22Rv1 (cell line): ENCODE results near the gene RARS2.

Experiments
- H3K27ac ChIP-seq: fragments of 450-650 bp; 2 replicates; pipeline ENCODE4 v1.5.1; 2017
- CTCF ChIP-seq: fragments of 450-650 bp; IDR thresholded peaks from 2 replicates; pipeline ENCODE4 v1.5.1; 2017; ENCODE audit warnings: mild to moderate bottlenecking
- ZFX ChIP-seq: fragments of 450-650 bp; IDR thresholded peaks from 2 replicates; pipeline ENCODE4 v1.6.1; 2017; ENCODE audit warnings: antibody characterized with exemption, borderline replicate concordance

RARS2 gene

GRCh38 chr6:87573307-87574024 is 16.3 kb downstream of the RARS2 start:
- no peak overlapping the region for H3K27ac ChIP-seq
- TF ChIP-seq CTCF (no peak), ZFX (no peak)

GRCh38 chr6:87572883-87573282 is 16.9 kb downstream of the RARS2 start:
- H3K27ac ChIP-seq = no peak overlapping the region
- TF ChIP-seq ZFX (no peak), CTCF (no peak)

GRCh38 chr6:87572021-87572420 is 17.8 kb downstream of the RARS2 start:
- TF ChIP-seq ZFX (no peak), CTCF (no peak)
- H3K27ac ChIP-seq = no peak overlapping the region

- no peak overlapping the region for H3K27ac ChIP-seq
Measured at GRCh38 chr6:87561017-87561416, 28.8 kb downstream of the RARS2 start.

GRCh38 chr6:87558446-87558845 is 31.3 kb downstream of the RARS2 start:
- no peak overlapping the region for H3K27ac ChIP-seq
- TF ChIP-seq ZFX (no peak), CTCF (no peak)

More at GRCh38 chr6:87561017-87561416, 28.8 kb downstream of the RARS2 start:
- TF ChIP-seq CTCF (no peak), ZFX (no peak)

GRCh38 chr6:87555506-87555905 is 34.3 kb downstream of the RARS2 start:
- no peak for TF ChIP-seq CTCF
- no peak for TF ChIP-seq ZFX
- H3K27ac ChIP-seq = no peak overlapping the region

GRCh38 chr6:87553159-87553765 is 36.5 kb downstream of the RARS2 start:
- no peak for TF ChIP-seq ZFX
- TF ChIP-seq CTCF = no peak
- H3K27ac ChIP-seq = no peak overlapping the region
